Left forelimb (tissue), 1 donor: ENCODE data around the gene SPTBN1.

Experiments
- DNase-seq: peaks from one replicate; pipeline ENCODE4 v3.0.0-alpha.2; 2018; ENCODE audit warnings: low spot score

SPTBN1 gene

GRCh38 chr2:54653572-54654204 lies 197.6 kb downstream of the SPTBN1 start:
- DNase-seq, result no peak

GRCh38 chr2:54655046-54655809 lies 199.1 kb downstream of the SPTBN1 start:
- DNase-seq, result no peak

- DNase-seq, result no peak
Measured at GRCh38 chr2:54656863-54657262, 200.7 kb downstream of the SPTBN1 start.

GRCh38 chr2:54657664-54658083 lies 201.5 kb downstream of the SPTBN1 start:
- no peak for DNase-seq

GRCh38 chr2:54658564-54659071 lies 202.5 kb downstream of the SPTBN1 start:
- no peak for DNase-seq

- no peak for DNase-seq
Measured at GRCh38 chr2:54659527-54659926, 203.4 kb downstream of the SPTBN1 start.

GRCh38 chr2:54660752-54661151 lies 204.6 kb downstream of the SPTBN1 start:
- DNase-seq, result no peak

GRCh38 chr2:54663424-54664030 lies 207.4 kb downstream of the SPTBN1 start:
- DNase-seq, result no peak

GRCh38 chr2:54664238-54664786 lies 208.2 kb downstream of the SPTBN1 start:
- DNase-seq, result no peak

- DNase-seq, result no peak
Measured at GRCh38 chr2:54665436-54665856, 209.3 kb downstream of the SPTBN1 start.

- DNase-seq, result no peak
Measured at GRCh38 chr2:54666131-54666633, 210.1 kb downstream of the SPTBN1 start.

- DNase-seq, result no peak
Measured at GRCh38 chr2:54666634-54667265, 210.6 kb downstream of the SPTBN1 start.

GRCh38 chr2:54667266-54667639 lies 211.1 kb downstream of the SPTBN1 start:
- no peak for DNase-seq

- no peak for DNase-seq
Measured at GRCh38 chr2:54667726-54668650, 211.9 kb downstream of the SPTBN1 start.

GRCh38 chr2:54668711-54669110 lies 212.6 kb downstream of the SPTBN1 start:
- DNase-seq, result no peak

- no peak for DNase-seq
Measured at GRCh38 chr2:54669677-54670484, 213.8 kb downstream of the SPTBN1 start.

- no peak for DNase-seq
Measured at GRCh38 chr2:54670485-54671009, 214.4 kb downstream of the SPTBN1 start.

GRCh38 chr2:54671010-54671409 lies 214.9 kb downstream of the SPTBN1 start:
- DNase-seq, result no peak

- no peak for DNase-seq
Measured at GRCh38 chr2:54671875-54672589, 215.9 kb downstream of the SPTBN1 start.
